Activated naive CD8-positive, alpha-beta T cell (primary cell): Measurements from ENCODE around the gene LRIT3.

Experiments used
- H3K27ac Mint-ChIP-seq: one replicate; pipeline ENCODE4 v1.8.0; 2021; ENCODE audit warnings: mixed read lengths
- H3K27me3 Mint-ChIP-seq: one replicate; pipeline ENCODE4 v1.8.0; 2021; ENCODE audit warnings: mixed read lengths
- H3K36me3 Mint-ChIP-seq: one replicate; pipeline ENCODE4 v1.8.0; 2021; ENCODE audit warnings: mixed read lengths
- H3K4me1 Mint-ChIP-seq: one replicate; pipeline ENCODE4 v1.8.0; 2021; ENCODE audit warnings: low read depth, mixed read lengths
- H3K4me3 Mint-ChIP-seq: one replicate; pipeline ENCODE4 v1.8.0; 2021; ENCODE audit warnings: mild to moderate bottlenecking, mixed read lengths
- H3K9me3 Mint-ChIP-seq: one replicate; pipeline ENCODE4 v1.8.0; 2021; ENCODE audit warnings: low read depth, mixed read lengths

Gene LRIT3, protein sequence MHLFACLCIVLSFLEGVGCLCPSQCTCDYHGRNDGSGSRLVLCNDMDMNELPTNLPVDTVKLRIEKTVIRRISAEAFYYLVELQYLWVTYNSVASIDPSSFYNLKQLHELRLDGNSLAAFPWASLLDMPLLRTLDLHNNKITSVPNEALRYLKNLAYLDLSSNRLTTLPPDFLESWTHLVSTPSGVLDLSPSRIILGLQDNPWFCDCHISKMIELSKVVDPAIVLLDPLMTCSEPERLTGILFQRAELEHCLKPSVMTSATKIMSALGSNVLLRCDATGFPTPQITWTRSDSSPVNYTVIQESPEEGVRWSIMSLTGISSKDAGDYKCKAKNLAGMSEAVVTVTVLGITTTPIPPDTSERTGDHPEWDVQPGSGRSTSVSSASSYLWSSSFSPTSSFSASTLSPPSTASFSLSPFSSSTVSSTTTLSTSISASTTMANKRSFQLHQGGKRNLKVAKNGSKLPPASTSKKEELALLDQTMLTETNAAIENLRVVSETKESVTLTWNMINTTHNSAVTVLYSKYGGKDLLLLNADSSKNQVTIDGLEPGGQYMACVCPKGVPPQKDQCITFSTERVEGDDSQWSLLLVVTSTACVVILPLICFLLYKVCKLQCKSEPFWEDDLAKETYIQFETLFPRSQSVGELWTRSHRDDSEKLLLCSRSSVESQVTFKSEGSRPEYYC

DNA sequence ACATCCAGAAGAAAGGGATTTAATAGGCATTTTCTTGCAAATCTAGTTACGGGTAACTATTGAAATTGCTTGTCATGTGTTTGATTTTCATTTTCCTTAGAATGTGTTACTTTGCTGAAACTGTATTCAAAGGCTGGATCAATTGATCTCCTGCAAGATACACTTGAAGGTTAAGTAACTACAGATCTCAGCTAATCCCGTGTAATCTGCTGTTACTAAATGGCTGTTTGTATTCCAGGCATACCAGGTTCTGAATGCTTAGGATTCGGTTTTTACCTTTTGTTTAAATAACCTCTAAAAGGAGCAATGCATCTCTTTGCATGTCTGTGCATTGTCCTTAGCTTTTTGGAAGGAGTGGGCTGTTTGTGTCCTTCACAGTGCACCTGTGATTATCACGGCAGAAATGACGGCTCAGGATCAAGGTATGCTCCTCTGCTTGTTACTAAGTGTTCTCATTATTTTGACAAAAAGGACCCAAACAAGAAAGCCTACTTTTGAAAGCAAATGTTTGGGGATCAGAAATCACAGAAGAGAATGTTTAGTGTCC, at the start of gene LRIT3:
Gene LRIT3 (plus strand): TSS at position 212 of the 547 bp plus-strand sequence. CDS start 95 bp downstream, at position 307.
- Mint-ChIP-seq H3K4me3 (no peak within 1 kb of the TSS), H3K9me3 (no peaks in the 10 kb centered on the region), H3K4me1 (no peaks in the 10 kb centered on the region), H3K27me3 (no peaks in the 10 kb centered on the region), H3K27ac (no peak within 1 kb of the TSS), H3K36me3 (no peaks in the 10 kb centered on the region)

DNA sequence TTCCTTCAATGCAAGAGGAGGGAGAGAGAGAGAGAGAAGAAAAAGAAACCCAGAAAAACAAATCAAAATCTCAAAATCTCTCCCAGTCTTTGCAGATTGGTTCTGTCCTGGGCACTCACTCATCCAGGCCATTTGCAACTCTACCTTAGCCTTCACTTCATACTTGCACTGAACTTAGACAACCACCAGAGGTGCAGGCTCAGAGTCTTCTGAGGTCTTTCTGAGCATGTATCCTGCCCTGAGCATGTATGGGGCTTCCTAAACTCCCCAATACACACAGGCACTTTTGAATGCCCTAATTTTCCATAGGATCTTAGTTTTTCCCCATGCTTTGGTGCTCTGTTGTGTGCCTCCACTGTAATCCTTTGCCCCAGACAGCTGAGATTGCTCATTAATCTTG, 49.0 kb upstream of the LRIT3 start:
- no peak overlapping the region for H3K27ac Mint-ChIP-seq
- H3K4me1 Mint-ChIP-seq, result no peaks in the 10 kb centered on the region
- H3K9me3 Mint-ChIP-seq, result peaks cover 10% of the 10 kb centered on the region
- H3K27me3 Mint-ChIP-seq, result peaks cover 3% of the 10 kb centered on the region
- H3K36me3 Mint-ChIP-seq, result peaks cover 5% of the 10 kb centered on the region
- H3K4me3 Mint-ChIP-seq, result no peak overlapping the region

DNA sequence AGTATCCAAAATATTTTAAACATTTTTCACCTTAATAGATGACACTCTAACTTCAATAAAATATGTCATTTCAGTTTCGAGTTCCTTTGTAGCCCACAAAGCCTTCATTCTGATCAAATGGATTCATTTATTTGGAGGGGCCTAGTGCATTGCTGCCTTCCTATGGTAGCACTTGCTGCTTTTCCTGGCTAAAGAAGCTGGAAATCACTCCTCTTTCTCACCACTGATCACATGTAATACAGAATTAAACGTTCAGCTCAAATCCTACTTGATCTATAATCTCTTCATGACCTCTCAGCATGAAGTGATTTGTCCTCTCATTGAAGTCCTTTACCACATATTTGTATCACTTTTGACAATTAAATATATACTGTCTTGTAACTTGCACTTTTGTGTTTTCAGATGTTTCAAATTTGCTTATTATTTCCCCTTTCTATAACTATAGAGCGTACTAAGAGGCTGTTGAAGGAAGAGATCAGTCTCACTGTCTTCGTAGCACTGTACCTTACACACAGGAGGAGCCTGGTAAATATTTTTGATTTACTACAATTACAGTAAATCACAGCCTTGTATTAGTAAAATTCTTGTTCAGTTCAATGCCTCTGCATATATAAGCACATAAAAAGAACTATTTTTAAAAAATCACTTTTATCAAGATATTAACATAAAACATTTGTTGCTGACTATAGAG, 46.7 kb upstream of the LRIT3 start:
- Mint-ChIP-seq H3K36me3 (no peaks in the 10 kb centered on the region), H3K27me3 (no peaks in the 10 kb centered on the region), H3K9me3 (no peaks in the 10 kb centered on the region), H3K4me1 (no peaks in the 10 kb centered on the region), H3K4me3 (no peak overlapping the region), H3K27ac (no peak overlapping the region)

DNA sequence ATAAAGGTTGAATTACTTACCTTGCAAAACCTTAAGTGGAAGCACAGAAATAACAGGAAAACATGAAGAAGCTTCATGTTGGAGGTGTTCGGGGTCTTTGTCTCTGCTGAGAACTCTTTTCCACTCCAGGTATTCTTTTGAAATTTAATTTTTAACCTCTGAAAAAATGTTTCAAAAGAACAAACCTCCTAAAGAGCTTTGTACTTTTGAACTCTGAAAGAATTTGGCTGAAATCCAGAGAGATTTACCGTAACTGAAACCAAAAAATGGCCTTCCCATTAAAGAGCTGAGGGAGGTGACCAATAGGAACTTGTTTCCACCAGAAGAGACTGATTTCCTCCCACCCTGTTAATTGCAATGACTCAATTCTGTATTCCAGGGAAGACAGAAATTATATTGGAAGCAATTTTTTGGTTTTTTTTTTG, 46.0 kb upstream of the LRIT3 start, which contains the start of gene CFI:
Gene CFI (minus strand): TSS at position 105 of the 425 bp plus-strand sequence. CDS start 28 bp downstream, at position 77.
- no peak within 1 kb of the TSS for H3K27ac Mint-ChIP-seq
- H3K27me3 Mint-ChIP-seq, result no peaks in the 10 kb centered on the region
- no peaks in the 10 kb centered on the region for H3K36me3 Mint-ChIP-seq
- H3K4me1 Mint-ChIP-seq, result no peaks in the 10 kb centered on the region
- H3K9me3 Mint-ChIP-seq, result no peaks in the 10 kb centered on the region
- no peak within 1 kb of the TSS for H3K4me3 Mint-ChIP-seq

DNA sequence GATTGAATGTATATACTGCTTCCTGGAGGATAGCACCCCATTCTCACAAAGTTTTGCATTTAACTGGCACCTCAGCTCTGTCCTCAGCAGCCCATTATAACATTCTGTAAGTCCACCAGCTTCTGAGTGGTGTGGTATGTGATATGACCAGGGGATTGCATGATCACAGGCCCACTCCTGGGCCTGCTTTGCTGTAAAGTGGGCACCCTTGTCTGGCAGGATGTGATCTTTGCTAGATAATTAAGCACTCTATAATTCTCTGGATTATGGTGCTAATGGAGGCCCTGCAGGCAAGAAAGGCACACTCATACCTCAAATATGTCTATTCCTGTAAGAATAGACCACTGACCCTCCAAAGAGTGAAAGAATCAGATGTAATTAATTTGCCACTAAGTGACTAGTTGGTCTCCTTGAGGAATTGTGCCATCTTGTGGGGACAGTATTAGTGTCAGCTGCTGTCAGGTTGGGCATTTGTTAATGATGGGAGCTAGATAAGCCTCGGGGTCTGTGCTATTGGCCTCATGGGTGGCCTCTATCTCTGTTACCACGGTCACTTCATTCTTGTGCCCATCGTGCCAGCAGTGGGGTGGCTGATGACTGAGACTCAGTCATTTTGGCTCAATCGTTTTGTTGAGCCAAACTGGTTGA, 43.9 kb upstream of the LRIT3 start:
- Mint-ChIP-seq H3K27me3 (no peaks in the 10 kb centered on the region), H3K36me3 (no peaks in the 10 kb centered on the region), H3K4me1 (no peaks in the 10 kb centered on the region), H3K9me3 (no peaks in the 10 kb centered on the region), H3K27ac (no peak overlapping the region), H3K4me3 (no peak overlapping the region)

DNA sequence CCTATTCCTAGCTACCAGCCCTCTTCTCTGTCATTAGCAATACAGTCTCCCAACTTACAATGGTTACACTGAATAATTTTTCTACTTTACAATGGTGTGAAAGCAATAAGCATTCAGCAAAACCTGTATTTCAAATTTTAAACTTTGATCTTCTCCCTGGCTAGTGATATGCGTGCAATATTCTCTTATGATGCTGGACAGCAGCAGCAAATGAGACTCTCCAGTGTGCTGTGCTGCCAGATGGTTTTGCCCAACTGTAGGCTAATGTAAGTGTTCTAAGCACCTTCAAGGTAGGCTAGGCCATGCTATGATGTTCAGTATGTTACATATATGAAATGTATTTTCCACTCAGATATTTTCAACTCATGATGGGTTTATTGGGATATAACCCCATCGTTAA, 38.3 kb upstream of the LRIT3 start:
- Mint-ChIP-seq H3K27me3 (no peaks in the 10 kb centered on the region), H3K9me3 (no peaks in the 10 kb centered on the region), H3K4me3 (no peak overlapping the region), H3K36me3 (no peaks in the 10 kb centered on the region), H3K27ac (no peak overlapping the region), H3K4me1 (peaks cover 2% of the 10 kb centered on the region)

DNA sequence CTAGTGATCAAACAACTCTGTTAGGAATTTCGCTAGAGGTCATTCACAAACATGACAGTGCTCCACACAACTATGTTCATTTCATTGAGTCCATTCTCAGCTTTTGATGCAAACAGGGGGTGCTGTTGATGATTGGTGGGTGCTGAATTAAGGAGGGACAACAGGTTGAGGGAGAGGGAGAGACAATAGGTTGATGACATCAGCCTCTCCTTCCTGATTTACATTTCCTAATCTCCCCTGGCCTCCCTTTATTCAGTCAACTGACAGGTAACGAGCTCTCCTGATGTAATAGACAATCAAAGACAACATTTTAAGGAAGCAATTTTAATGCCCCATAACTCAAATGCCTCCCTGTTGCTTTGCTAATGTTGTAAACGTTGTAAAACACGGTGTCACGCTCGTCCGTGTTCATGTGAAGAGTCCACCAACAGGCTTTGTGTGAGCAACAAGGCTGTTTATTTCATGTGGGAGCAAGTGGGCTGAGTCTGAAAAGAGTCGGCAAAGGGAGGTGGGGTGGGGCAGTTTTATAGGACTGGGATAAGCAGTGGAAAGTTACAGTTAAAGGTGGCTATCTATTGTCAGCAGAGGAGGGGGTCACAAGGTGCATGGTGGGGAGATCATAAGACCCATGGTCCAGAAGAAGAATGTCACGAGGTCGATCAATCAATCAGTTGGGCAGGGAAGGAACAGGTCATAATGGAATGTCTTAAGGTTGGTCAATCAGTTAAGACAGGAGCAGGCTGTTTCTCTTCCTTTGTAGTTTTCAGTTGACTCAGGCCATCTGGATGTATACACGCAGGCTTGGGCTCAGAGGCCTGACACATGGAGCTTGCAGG, 37.1 kb upstream of the LRIT3 start:
- no peaks in the 10 kb centered on the region for H3K27me3 Mint-ChIP-seq
- no peaks in the 10 kb centered on the region for H3K36me3 Mint-ChIP-seq
- H3K9me3 Mint-ChIP-seq, result no peaks in the 10 kb centered on the region
- no peak overlapping the region for H3K4me3 Mint-ChIP-seq
- H3K4me1 Mint-ChIP-seq, result peaks cover 10% of the 10 kb centered on the region
- H3K27ac Mint-ChIP-seq, result no peak overlapping the region

DNA sequence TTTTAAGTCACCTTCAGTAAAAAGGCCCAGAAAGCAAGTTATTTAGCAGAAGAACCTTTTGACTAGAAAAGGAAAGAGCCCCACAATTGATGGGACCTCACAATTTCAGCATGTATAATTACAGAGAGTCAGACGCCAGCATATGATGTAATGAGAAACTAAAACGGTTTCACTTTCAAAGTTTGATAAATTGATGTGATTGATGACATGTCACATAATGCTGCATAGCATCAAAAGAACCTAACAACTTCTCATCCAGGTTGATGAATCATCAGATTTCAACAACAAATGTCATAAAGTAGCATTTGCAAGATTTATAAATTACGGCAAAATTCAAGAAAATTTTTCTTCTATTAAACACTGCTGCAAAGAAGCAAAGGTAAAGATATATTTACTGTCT, 36.2 kb upstream of the LRIT3 start:
- H3K27me3 Mint-ChIP-seq, result no peaks in the 10 kb centered on the region
- no peak overlapping the region for H3K4me3 Mint-ChIP-seq
- peaks cover 16% of the 10 kb centered on the region for H3K4me1 Mint-ChIP-seq
- no peak overlapping the region for H3K27ac Mint-ChIP-seq
- H3K9me3 Mint-ChIP-seq, result no peaks in the 10 kb centered on the region
- H3K36me3 Mint-ChIP-seq, result peaks cover 2% of the 10 kb centered on the region

DNA sequence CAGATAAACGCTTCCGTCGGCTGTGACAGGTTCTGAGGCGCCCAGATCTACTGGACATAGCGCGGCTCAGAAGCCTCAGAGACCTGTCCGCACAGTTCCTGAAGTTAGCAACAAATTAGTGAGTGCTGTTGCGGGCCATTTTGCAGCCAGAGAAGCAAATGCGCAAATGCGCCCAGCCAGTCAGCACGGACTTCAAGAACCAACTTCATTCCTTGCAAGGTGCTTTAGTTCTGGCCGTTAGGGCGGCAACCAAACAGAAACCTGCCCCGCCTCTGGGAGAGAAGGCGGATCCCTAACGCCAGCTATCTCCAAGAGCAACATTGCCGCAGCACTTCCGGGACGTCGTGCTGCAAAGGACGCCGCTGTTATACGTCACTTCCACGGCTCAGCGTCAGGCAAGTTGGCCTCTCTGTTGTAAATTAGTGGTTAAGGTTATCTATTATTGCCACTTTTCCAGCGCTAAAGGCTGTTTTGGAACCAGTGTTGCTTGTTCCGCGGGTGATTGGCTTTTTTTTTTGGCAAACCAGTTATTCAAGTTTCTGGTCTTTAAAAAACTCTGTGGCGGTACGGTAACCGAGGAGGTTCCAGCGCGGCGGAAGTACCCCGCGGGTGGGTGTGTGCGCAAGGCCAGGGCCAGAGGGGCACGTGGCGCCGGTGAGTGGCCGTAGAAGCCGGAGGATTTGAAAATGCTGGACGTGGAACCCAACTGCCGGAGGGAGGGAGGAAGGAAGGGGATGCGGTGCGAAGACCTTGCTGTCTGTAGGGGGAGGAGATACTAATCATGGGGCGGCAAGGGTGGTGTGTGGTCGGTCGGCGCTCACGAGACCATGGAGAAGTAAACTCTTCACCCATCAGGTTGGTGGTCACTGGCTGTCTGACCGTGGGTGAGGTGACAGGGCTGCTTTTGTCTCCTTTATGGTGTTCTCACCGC, 32.5 kb upstream of the LRIT3 start, which contains the start of gene GAR1:
Gene GAR1 (plus strand): TSS at position 612 of the 931 bp plus-strand sequence. CDS start 403 bp downstream, outside the sequence.
- no peaks in the 10 kb centered on the region for H3K27me3 Mint-ChIP-seq
- peak within 1 kb of the TSS; percentile 99 for H3K27ac Mint-ChIP-seq
- H3K4me3 Mint-ChIP-seq, result peak within 1 kb of the TSS; percentile 99
- no peaks in the 10 kb centered on the region for H3K9me3 Mint-ChIP-seq
- peaks cover 18% of the 10 kb centered on the region for H3K36me3 Mint-ChIP-seq
- H3K4me1 Mint-ChIP-seq, result peaks cover 45% of the 10 kb centered on the region

DNA sequence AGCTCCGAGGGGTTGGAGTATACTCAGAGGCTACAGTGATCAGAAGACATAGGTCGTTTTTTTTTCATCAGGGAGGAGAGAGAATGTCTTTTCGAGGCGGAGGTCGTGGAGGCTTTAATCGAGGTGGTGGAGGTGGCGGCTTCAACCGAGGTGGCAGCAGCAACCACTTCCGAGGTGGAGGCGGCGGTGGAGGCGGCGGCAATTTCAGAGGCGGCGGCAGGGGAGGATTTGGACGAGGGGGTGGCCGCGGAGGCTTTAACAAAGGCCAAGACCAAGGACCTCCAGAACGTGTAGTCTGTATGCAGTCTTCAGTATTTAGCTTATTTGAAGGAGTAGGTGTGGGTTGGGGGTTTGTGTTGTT, 31.8 kb upstream of the LRIT3 start:
- no peaks in the 10 kb centered on the region for H3K9me3 Mint-ChIP-seq
- H3K36me3 Mint-ChIP-seq, result peaks cover 18% of the 10 kb centered on the region
- H3K27me3 Mint-ChIP-seq, result no peaks in the 10 kb centered on the region
- H3K27ac Mint-ChIP-seq, result peak overlapping the region; percentile 99
- peaks cover 50% of the 10 kb centered on the region for H3K4me1 Mint-ChIP-seq
- peak overlapping the region; percentile 99 for H3K4me3 Mint-ChIP-seq

DNA sequence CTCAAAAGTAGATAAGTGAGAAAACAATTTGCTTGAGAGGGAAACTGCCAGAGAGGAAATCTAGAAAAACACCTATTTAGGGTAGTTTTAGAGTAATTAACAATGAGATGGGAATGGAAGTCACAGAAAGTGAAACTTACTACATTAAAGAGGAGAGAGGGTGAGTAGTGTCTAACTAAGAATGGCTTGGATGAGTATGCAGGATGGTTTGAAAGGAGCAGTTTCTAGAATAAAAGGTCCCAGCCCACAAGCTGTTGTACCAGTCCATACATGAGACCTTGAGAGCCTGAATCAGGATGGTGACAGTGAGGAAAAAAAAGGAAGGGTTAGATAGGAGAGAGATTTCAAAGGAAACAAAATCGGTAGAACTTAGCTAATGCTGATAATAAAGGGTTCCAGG, 31.0 kb upstream of the LRIT3 start:
- Mint-ChIP-seq H3K27me3 (no peaks in the 10 kb centered on the region), H3K27ac (peak overlapping the region; percentile 99), H3K4me3 (peak overlapping the region; percentile 99), H3K4me1 (peaks cover 56% of the 10 kb centered on the region), H3K36me3 (peaks cover 18% of the 10 kb centered on the region), H3K9me3 (no peaks in the 10 kb centered on the region)

DNA sequence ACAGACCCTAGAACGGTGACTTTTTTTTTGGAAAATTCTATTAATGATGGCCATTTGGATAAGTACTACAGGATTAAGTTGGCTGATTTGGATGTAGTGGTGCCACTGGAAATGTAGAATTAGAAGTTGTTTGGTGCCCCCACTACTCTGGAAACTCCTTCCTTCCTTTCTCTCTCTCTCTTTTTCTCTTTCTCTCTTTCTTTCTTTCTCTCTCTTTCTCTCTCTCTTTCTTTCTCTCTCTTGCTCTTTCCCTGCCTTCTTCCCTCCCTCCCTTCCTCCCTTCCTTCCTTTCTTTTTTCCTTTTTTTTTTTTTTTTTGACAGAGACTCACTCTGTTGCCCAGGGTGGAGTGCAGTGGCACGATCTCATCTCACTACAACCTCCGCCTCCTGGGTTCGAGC, 29.6 kb upstream of the LRIT3 start:
- Mint-ChIP-seq H3K4me3 (no peak overlapping the region), H3K9me3 (no peaks in the 10 kb centered on the region), H3K4me1 (peaks cover 58% of the 10 kb centered on the region), H3K27me3 (no peaks in the 10 kb centered on the region), H3K36me3 (peaks cover 18% of the 10 kb centered on the region), H3K27ac (peak overlapping the region; percentile 70)

DNA sequence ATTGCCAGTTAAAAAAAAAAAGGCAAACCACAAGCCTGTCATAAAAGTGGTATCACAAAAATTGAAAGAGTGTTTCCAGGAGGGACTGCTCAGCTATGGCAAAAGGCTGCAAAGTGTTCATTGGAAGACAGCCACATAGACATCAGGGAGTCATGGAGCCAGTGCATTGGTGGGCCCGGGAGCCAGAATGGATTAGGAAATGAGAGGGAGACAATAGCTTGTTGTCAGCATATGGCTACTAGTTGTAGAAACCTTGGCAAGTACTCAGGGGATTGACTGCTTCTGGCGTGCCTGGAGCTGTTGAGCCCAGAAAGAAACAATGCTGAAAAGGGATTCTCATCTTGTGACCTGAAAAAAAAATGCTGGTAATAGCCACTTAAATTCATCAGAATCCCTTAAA, 27.3 kb upstream of the LRIT3 start:
- Mint-ChIP-seq H3K4me1 (peaks cover 49% of the 10 kb centered on the region), H3K36me3 (peaks cover 18% of the 10 kb centered on the region), H3K4me3 (no peak overlapping the region), H3K27ac (peak overlapping the region; percentile 67), H3K27me3 (no peaks in the 10 kb centered on the region), H3K9me3 (no peaks in the 10 kb centered on the region)
